Measurements from ENCODE around the gene METTL4.
A peak's percentile ranks its signal among the peaks of the same experiment; 100 is the strongest.

The METTL4 gene

GRCh38 chr18:2515908-2516625, 55.2 kb downstream of the METTL4 start:
- DNase-seq (ENCODE audit: low read depth in 3 of 3), result peak in 1 of 3 experiments; percentile 0

- no peak for DNase-seq (ENCODE audit: low read depth in 3 of 3)
These were observed 56.0 kb downstream of the METTL4 start for GRCh38 chr18:2515171-2515787.

- DNase-seq (ENCODE audit: low read depth in 3 of 3), result no peak
These were observed 57.7 kb downstream of the METTL4 start for GRCh38 chr18:2513616-2514015.

GRCh38 chr18:2512059-2512458, 59.2 kb downstream of the METTL4 start:
- DNase-seq (ENCODE audit: low read depth in 3 of 3), result no peak

- DNase-seq (ENCODE audit: low read depth in 3 of 3), result no peak
These were observed 59.9 kb downstream of the METTL4 start for GRCh38 chr18:2511451-2511850.

- no peak for DNase-seq (ENCODE audit: low read depth in 3 of 3)
These were observed 60.9 kb downstream of the METTL4 start for GRCh38 chr18:2510416-2510815.

- DNase-seq (ENCODE audit: low read depth in 3 of 3), result no peak
These were observed 62.6 kb downstream of the METTL4 start for GRCh38 chr18:2508678-2509077.

- no peak for DNase-seq (ENCODE audit: low read depth in 3 of 3)
These were observed 63.1 kb downstream of the METTL4 start for GRCh38 chr18:2508155-2508554.

GRCh38 chr18:2504642-2505041, 66.7 kb downstream of the METTL4 start:
- DNase-seq (ENCODE audit: low read depth in 3 of 3), result no peak

GRCh38 chr18:2502880-2503279, 68.4 kb downstream of the METTL4 start:
- DNase-seq (ENCODE audit: low read depth in 3 of 3), result no peak

GRCh38 chr18:2502394-2502793, 68.9 kb downstream of the METTL4 start:
- no peak for DNase-seq (ENCODE audit: low read depth in 3 of 3)

- no peak for DNase-seq (ENCODE audit: low read depth in 3 of 3)
These were observed 73.5 kb downstream of the METTL4 start for GRCh38 chr18:2497797-2498196.

GRCh38 chr18:2495381-2495780, 75.9 kb downstream of the METTL4 start:
- DNase-seq (ENCODE audit: low read depth in 3 of 3), result no peak

GRCh38 chr18:2494921-2495320, 76.4 kb downstream of the METTL4 start:
- no peak for DNase-seq (ENCODE audit: low read depth in 3 of 3)
